ENCODE results near the gene ORM1. TPM values are rescaled to one million over a fixed set of nuclear protein-coding genes. Genes with fewer than 3 reads are reported as not detected.

Gene ORM1
- total RNA-seq, 1 donor from 2014 or later = not detected

Other genes starting within 250 kb of the ORM1 start
- 0.36 and 1.5 TPM in 2 replicates for gene AMBP, start 244.8 kb upstream of the ORM1 start, total RNA-seq
- not detected in 2 replicates for gene KIF12, start 223.8 kb upstream of the ORM1 start, total RNA-seq
- 2.9 and 3.5 TPM in 2 replicates for gene COL27A1, start 167.6 kb upstream of the ORM1 start, total RNA-seq
- gene ORM2, start 6.8 kb downstream of the ORM1 start, total RNA-seq = not detected in 2 replicates
- 1.4 and 3.7 TPM in 2 replicates for gene AKNA, start 64.9 kb downstream of the ORM1 start, total RNA-seq
- gene WHRN, start 182.4 kb downstream of the ORM1 start, total RNA-seq = 1.7 and 1.9 TPM in 2 replicates